GM13977 (cell line): Measurements from ENCODE around the gene B4GALT5.
A peak's percentile ranks its signal among the peaks of the same experiment; 100 is the strongest.
"Not testable (repeated sequence)": the region's sequence is repeated elsewhere in the genome, so short reads cannot be mapped to it uniquely, and the experiment has no call there.

ENCODE experiments used
- DNase-seq: peaks from one replicate; pipeline ENCODE4 v3.0.0; 2012; ENCODE audit warnings: low spot score
- in situ Hi-C: fragments of 300-500 bp; cut with MboI; formaldehyde crosslinking; loops from one replicate; pipeline ENCODE4 v1.12.0; 2022; ENCODE audit warnings: low sequenced_read_pairs, low pct_unique_long_range_greater_than_20kb, mixed read lengths, inconsistent platforms; ENCODE audit not compliant: unreplicated experiment
- TF ChIP-seq, protein P1 (sequence below): IDR thresholded peaks from 2 replicates; pipeline ENCODE4 v1.5.1; 2012; ENCODE audit warnings: mild to moderate bottlenecking, control low read depth; ENCODE audit not compliant: insufficient read depth; ENCODE audit errors: extremely low read depth, missing control alignments

B4GALT5 gene, protein sequence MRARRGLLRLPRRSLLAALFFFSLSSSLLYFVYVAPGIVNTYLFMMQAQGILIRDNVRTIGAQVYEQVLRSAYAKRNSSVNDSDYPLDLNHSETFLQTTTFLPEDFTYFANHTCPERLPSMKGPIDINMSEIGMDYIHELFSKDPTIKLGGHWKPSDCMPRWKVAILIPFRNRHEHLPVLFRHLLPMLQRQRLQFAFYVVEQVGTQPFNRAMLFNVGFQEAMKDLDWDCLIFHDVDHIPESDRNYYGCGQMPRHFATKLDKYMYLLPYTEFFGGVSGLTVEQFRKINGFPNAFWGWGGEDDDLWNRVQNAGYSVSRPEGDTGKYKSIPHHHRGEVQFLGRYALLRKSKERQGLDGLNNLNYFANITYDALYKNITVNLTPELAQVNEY

DNA sequence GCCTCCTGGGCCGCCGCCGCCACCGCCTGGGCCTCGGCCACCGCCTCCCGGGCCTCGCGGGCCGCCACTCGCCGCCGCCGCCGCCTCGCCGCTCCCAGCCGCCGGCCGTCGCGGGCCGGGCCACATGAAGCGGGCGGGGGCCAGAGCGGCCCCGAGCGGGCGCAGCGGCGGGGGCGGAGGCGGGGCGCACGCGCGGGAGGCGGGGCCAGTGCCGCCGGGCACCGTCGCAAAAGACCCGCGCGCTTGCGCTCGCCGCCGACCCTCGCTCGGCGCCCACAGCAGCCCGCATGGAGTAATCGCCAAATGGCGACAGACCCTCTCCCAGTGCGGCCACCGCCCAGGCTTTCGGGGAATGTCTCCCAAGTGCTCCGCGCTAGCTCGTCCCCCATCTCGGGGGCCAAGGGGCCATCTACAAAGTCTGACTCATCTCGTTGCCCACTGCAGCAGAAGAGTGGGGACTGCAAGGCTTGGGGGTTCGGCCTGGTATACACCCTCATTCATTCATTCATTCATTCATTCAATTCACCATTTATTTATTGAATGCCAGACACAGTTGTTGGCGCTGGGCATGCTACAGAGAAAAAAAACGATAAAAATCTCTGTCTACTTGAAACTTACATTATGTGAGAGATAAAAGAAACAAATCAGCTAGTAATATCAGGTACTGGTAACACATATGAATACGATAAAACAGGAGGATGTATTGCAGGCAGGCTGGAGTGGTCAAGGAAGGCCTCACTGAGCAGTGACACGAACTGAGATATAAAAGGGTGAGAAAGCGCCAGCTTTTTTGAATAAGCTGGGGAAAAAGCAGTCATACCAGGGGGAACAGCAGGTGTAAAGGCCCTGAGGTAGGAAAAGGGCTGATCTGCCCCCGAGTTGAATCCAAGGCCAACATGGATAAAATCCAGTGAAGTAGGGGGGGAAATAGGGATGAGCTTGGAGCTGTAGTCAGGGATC, at the start of gene B4GALT5:
TSS of gene B4GALT5 (minus strand) at position 126 of the 960 bp plus-strand sequence. CDS start 188 bp downstream, outside the sequence.
- peak; percentile 89 for DNase-seq
- TF ChIP-seq, protein P1, sequence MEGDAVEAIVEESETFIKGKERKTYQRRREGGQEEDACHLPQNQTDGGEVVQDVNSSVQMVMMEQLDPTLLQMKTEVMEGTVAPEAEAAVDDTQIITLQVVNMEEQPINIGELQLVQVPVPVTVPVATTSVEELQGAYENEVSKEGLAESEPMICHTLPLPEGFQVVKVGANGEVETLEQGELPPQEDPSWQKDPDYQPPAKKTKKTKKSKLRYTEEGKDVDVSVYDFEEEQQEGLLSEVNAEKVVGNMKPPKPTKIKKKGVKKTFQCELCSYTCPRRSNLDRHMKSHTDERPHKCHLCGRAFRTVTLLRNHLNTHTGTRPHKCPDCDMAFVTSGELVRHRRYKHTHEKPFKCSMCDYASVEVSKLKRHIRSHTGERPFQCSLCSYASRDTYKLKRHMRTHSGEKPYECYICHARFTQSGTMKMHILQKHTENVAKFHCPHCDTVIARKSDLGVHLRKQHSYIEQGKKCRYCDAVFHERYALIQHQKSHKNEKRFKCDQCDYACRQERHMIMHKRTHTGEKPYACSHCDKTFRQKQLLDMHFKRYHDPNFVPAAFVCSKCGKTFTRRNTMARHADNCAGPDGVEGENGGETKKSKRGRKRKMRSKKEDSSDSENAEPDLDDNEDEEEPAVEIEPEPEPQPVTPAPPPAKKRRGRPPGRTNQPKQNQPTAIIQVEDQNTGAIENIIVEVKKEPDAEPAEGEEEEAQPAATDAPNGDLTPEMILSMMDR: no peak
- in situ Hi-C loops: no loop called here

DNA sequence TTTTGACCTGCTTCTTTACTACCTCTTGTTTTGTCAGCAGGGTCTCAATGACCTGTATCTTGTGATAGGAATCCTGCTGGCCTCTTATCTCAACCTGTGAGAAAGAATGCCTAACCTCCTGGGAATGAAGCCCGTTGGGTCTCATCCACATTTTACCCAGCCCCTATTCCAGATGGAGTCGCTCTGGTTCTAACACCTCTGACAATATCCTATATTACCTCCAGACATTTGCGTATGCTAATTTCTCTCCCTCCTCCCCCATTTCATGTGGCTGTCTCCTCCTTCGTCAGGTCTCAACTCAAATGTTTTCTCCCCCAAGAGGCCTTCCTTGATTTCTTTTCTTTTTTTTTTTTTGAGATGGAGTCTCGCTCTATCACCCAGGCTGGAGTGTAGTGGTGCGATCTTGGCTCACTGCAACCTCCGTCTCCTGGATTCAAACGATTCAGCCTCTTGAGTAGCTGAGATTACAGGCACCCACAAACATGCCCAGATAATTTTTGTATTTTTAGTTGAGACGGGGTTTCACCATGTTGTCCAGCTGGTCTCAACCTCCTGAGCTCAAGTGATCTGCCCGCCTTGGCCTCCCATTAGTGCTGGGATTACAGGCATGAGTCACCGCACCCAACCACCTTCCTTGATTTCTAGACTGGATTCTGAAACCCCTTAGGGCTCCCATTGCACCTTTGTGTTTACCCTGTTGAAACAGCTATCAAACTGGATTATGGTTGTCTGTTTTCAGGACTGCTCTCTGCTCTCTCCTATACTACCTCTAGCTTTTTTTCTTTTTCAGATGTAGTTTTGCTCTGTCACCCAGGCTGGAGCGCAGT, 49.5 kb upstream of the B4GALT5 start:
- no peak for DNase-seq
- TF ChIP-seq, protein P1: no peak
- in situ Hi-C loops: no loop called here

DNA sequence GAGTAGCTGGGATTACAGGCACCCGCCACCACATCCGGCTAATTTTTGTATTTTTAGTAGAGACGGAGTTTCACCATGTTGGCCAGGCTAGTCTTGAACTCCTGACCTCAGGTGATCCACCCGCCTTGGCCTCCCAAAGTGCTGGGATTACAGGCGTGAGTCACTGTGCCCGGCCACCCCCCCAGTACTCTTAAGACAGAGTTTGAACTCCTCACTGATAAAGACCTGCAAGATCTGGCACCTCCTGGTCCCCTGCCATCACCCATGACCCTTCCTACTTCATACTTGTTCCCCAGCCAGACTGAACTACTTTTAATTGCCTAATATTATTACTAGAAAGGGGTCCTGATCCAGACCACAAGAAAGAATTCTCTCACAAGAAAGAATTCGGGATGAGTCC, 48.2 kb upstream of the B4GALT5 start:
- in situ Hi-C loops, DNase-seq: not testable (repeated sequence)

DNA sequence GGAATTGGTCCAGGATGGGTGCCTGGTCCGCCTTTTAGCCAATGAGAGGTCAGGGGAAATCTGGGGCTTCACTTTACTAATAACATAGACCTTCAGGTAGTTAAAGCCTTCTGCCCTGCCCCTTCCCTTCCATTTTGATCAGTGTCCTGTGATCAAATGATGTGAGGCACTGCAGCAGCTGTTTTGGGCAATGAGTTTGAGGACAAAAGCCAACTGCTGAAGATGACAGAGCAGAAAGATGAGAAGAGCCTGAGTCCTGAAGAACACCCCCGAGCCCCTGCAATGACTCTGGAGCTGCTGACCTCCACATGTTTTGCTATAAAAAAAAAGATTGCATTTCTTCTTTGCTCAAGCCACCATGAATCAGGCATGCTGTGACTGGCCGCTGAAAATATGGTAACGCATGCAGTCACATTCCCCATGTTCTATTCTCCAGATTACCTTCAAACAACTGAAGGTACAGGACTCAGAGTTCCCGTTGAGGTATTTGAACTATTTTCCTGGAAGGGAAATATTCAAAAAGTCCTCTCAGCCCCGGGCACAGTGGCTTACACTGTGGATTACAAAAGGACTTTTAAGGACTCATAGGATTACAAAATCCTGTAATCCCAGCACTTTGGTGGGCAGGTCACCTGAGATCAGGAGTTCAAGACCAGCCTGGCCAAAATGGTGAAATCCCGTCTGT, 45.7 kb upstream of the B4GALT5 start:
- DNase-seq: no peak
- in situ Hi-C loops: no loop called here
- TF ChIP-seq, protein P1: no peak

DNA sequence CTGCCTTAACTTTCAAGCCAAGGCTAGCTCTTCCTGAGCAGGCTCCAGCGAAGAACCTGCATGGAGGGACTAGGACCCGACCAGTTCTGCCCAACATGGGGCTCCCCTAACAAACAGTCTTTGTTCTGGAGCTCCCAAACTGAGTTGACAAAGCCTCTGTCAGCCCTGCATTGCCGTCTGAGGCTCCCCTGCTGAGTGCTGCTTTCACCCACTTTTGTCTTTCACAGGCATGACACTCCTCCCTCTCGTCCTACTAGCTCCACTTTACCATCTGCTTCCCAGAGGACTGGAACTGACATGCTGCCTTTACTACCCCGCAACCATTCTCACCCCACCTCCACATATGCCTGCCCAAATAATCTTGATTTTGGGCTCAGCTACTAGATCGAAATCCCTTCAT, 45.1 kb upstream of the B4GALT5 start:
- DNase-seq: no peak
- TF ChIP-seq, protein P1: no peak
- in situ Hi-C loops: no loop called here

DNA sequence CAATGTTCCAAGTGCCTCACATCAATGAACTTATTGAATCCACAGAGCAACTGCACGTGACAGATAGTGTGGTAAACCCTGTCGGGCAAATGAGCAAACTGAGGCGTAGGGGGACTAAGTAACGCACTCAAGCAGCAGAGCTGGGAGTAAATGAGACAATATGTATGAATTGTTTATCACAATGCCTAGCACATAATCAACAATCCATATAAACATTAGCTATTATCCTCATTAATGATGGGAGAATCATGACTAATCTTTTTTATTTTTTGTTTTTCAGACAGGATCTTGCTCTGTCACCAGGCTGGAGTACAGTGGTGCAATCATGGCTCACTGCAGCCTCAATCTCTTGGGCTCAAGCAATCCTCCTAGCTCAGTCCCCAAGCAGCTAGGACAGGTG, 43.9 kb upstream of the B4GALT5 start:
- TF ChIP-seq, protein P1: no peak

More for the DNA sequence above, 43.9 kb upstream of the B4GALT5 start:
- in situ Hi-C loops: no loop called here
- DNase-seq: no peak
